Hippocampal formation (tissue), 2 donors: ENCODE measurements around the gene TMF1.

Experiments
- DNase-seq, 2 donors: peaks; one replicate each; lab custom pipeline; 2025; lab: John Stamatoyannopoulos, UW

TMF1 gene

GRCh38 chr3:69014022-69014580 is 38.0 kb downstream of the TMF1 start:
- DNase-seq, result no peak

DNA sequence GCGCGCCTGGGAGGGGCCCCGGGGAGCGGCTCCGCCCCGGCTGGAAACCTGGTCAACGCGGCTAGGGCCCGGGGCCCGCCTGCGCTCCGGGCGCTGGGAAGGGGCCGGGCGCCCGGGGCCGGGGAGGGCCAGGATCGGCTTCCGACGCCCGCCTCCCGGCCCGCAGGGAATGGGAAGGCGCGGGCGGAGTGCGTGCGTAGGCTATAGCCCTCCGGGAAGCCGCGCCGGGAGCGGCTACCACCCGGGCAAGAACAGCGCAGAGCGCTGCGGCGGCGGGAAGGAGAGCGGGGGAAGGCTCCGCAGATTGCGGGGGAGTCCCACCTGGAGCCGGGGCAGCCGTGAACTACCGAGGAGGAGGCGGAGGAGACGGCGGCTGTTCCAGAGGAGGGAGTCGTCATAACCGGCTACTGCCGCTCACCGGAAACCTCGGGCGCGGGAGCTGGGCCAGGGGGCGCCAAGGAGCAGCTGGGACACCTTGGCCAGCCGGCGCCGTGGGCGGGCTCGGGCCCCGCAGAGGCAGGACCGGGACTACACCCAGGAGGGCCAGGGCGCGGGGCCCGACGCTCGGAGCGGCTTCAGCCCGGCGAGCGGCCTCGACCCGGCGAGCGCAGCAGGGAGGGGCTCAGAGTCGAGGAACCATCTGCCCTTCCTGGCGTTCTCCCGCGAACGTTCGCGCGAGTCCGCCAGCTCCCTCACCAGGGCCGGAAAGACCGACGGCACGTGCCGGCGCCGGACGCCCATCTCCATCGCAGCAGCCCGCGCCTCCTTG is 38.7 kb downstream of the TMF1 start, which contains the start of gene EOGT:
EOGT (minus strand) TSS at position 432 of the 769 bp plus-strand sequence. CDS start 3,838 bp downstream, outside the sequence.
- DNase-seq, result peak; percentile 56 to 75

- peak in 1 of 2 donors; percentile 27 for DNase-seq
These were observed 39.3 kb downstream of the TMF1 start for GRCh38 chr3:69012800-69013252.

DNA sequence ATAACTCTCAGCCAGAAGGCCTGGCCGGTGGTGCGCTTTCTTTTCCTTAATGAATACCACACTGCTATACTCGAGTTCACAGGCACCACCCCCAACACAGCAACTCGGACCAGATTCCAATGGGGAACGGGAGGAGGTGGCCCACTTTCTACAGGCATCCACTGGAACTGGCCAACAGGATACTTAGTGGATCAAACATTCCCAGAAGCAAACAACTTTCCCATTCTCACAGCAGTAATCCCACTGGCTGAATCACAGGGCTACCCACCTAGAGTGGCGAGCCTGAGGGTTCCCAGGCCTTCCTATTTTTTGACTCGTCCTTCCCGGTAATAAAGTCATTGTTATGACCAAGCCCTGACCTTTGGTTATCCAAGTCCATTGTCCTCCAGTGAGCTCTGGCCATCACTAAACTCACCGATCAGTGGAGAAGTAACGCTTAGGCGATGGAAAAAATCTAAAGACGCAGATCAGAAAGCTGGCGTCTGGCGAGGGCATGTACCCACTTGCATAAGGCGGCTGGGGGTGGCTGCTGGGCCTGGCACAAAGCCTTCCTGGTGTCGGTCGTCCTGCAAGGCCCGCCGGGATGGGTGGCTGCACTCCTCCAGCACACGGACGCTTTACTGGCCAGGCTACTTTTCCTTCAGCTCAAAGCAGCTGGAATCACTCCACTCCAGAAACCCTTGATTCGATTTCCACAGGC is 39.9 kb downstream of the TMF1 start:
- DNase-seq, result no peak

DNA sequence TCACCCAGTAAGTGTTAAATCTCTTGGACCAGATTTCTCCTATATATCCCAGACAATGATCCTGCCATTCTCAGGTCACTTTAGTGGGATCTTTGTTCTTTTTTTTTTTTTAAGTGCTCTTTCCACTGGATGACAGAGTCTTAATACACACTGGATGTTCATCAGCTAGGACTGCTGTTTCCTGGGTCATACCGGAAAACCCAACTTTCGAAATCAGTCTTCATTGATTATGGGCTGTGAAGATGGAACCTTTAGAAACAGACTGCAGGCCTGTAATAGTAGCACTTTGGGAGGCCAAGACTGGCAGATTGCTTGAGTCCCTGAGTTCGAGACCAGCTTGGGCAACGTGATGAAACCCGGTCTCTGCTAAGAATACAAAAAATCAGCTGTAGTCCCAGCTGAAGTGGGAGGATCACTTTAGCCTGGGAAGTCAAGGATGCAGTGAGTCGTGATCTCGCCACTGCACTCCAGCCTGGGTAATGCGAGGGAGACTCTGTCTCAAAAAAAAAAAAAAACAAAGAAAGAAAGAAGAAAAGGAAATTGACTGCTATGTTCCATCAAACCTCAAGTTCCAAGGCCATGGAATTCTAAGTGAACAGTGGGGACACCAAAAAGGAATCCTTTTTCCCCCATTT is 40.9 kb downstream of the TMF1 start:
- DNase-seq, result no peak

GRCh38 chr3:69009559-69010410 is 42.3 kb downstream of the TMF1 start:
- no peak for DNase-seq

DNA sequence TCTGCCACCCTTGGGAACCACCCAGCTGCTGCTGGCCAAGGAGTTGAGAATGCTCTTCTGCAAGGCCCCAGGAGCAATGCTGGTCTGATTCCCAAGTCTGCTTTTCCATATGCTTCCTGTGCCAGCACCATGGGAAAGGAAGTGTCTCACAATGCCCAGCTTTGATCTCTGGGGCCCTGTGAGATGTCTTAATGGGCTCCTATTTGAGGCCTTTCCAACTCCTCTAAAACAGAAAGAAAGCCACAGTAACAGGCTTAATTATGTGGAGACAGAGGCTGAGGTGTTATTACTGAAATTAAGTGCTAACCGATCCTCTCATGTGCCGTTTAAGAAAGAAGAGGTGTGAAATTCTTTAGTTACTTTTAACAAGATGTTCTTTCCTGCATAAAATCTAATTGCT is 43.2 kb downstream of the TMF1 start:
- no peak for DNase-seq

GRCh38 chr3:69005791-69006482 is 46.2 kb downstream of the TMF1 start:
- no peak for DNase-seq

DNA sequence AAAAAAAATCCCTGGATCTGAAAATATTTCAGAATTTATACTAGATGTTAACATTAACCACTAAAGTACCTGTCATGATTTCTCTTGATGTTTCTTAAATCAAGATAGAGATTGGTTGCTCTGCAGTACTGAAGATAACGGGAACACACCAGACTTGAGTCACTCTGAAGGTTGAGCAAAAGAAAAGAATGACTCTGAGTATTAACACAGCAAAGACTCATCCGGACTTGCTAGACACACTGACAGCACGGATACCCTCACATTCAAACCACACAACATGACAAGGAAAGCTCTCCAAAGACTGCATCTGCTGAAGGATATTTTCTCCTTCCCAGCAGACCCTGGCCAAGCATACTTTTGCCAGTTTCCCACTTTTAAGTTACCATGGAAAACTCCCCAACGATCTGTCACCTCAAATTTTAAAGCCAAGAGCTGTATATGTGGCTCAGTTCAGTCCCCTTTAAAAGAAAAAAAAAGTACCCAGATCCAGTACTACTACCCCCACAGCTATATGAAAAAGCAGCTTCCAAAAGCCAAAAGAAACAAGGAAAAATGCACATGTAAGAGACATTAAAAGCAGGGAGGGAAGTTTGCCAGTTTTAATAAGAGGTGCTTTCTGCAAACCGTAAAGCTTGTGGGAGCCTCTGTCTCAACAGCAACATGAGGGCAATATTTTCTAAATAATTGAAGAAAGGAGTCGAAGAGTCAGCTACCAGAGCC is 46.9 kb downstream of the TMF1 start:
- no peak for DNase-seq

GRCh38 chr3:69004138-69004537 is 48.0 kb downstream of the TMF1 start:
- DNase-seq, result no peak

DNA sequence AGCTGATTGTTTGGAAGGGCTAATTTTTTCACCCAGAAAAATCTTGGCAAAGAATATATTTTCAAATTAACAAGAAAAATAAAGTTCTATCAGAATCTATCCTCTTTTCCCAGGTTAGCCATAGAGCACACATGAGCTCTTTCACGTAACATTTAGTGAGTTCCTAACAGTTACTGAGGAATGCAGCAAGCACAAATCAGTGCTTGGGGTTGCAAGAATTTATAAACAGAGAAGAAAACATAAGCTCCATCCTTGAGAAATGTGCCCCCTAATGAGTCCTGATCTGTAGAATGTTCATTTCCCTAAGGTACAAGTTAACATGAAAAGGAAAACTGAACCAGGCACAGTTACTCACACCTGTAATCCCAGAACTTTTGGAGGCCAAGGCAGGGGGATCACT is 52.5 kb downstream of the TMF1 start:
- DNase-seq, result no peak

DNA sequence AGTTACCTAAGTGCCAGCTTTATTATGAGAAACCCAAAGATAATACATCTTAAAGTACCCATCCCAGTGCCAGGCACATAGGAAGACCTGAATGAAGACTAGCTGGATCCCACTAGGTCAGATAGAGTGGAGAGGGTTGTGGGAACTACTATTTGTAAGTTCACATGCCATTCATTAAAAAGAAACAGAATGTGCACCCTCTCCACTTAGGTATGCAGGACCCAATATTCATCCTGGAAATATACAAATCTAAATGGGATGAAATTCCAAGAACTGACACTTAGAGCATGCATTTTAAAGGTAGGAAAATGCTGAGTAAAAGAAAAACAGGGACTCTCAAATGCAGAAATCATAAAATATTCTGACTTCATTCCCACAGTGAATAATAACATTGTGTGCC is 53.0 kb downstream of the TMF1 start:
- DNase-seq, result no peak

DNA sequence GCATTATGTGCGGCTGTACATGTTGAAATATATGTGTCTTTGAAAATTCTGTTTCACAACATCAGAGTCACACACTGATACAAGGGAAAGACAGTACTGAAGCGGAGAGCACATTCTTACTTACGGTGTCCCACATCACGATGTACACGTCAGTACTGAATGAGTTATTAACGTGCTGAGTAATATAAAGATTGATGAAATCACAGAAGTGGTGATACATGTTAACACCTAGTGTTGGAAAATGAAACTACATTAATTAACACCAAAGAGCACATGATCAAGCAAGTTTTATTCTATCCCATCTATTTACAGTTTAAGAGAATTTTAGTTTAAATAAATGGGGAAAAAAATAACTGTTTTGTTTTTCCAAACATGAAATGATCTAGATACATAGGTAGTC is 54.2 kb downstream of the TMF1 start:
- DNase-seq, result no peak

GRCh38 chr3:68996356-68996995 is 55.7 kb downstream of the TMF1 start:
- no peak for DNase-seq

GRCh38 chr3:68988740-68989139 is 63.4 kb downstream of the TMF1 start:
- no peak for DNase-seq

GRCh38 chr3:68987322-68987721 is 64.8 kb downstream of the TMF1 start:
- DNase-seq, result no peak

GRCh38 chr3:68986496-68987208 is 65.5 kb downstream of the TMF1 start:
- no peak for DNase-seq

GRCh38 chr3:68985146-68985790 is 66.9 kb downstream of the TMF1 start:
- no peak for DNase-seq
